ENCODE results near the gene OR6B1. TPM values are rescaled to one million over a fixed set of nuclear protein-coding genes. Genes with fewer than 3 reads are reported as not detected.

Gene OR6B1
- total and polyA plus RNA-seq, 2 experiments from 2014 or later = not detected

- no peak for TF ChIP-seq ZNF462 (CRISPR knock-in tag; IDR thresholded peaks at IDR 0.05)
These were observed 35.3 kb downstream of the OR6B1 start (continued) for GRCh38 chr7:144035385-144035784.

- Mint-ChIP-seq H3K27ac (no peak overlapping the region), H3K27me3 (ENCODE audit: insufficient read depth, low read depth, poor library complexity) (no peaks in the 10 kb centered on the region), H3K9me3 (no peaks in the 10 kb centered on the region), H3K36me3 (ENCODE audit: low read depth) (no peaks in the 10 kb centered on the region), H3K4me1 (peaks cover 3% of the 10 kb centered on the region; the same call in 2 of the 3 replicates), H3K4me3 (no peak overlapping the region)
- H3K36me3 ChIP-seq (ENCODE audit: insufficient read depth) = no peaks in the 10 kb centered on the region
- DNase-seq (ENCODE audit: low spot score) = no peak
- no peak overlapping the region for H2AFZ ChIP-seq
- no peak overlapping the region for H3K4me2 ChIP-seq
- no peaks in the 10 kb centered on the region for H3K27me3 ChIP-seq (ENCODE audit: insufficient read depth)
- peaks cover 9% of the 10 kb centered on the region for H3K9me2 ChIP-seq (ENCODE audit: insufficient read depth)
- no peaks in the 10 kb centered on the region for H3K4me1 ChIP-seq (ENCODE audit: insufficient read depth)
- H3K4me3 ChIP-seq = no peak overlapping the region
- H3K79me2 ChIP-seq (replicated peaks; ENCODE audit: insufficient read depth) = no peaks in the 10 kb centered on the region
- no peak for ATAC-seq
- no peaks in the 10 kb centered on the region for H4K20me1 ChIP-seq (replicated peaks; ENCODE audit: insufficient read depth)
- H3K27ac ChIP-seq (ENCODE audit: low read depth) = no peak overlapping the region
- H3F3A ChIP-seq (replicated peaks; ENCODE audit: low read depth) = no peaks in the 10 kb centered on the region
- TF ChIP-seq EZH2phosphoT487 (IDR thresholded peaks at IDR 0.05; ENCODE audit: unreplicated experiment) (no peak), NANOG (IDR thresholded peaks at IDR 0.05; ENCODE audit: borderline replicate concordance) (no peak), CREB1 (CRISPR knock-in tag; IDR thresholded peaks at IDR 0.05; ENCODE audit: low read depth) (no peak), ZNF462 (CRISPR knock-in tag; IDR thresholded peaks at IDR 0.05) (no peak), EZH2 (IDR thresholded peaks at IDR 0.05; ENCODE audit: low read depth, unreplicated experiment) (no peak), ETS1 (IDR thresholded peaks at IDR 0.05) (no peak), POLR2AphosphoS5 (IDR thresholded peaks at IDR 0.05; ENCODE audit: low read depth) (no peak)
These were observed 36.3 kb downstream of the OR6B1 start for GRCh38 chr7:144036302-144036885.
